NT2/D1 (cell line): ENCODE measurements around the gene PRSS21.

Experiments used
- SUZ12 ChIP-seq: IDR thresholded peaks from 2 replicates; pipeline ENCODE4 v1.6.1; 2011; ENCODE audit not compliant: insufficient read length, insufficient read depth; ENCODE audit errors: extremely low read depth
- ZNF274 ChIP-seq: IDR thresholded peaks from 2 replicates; pipeline ENCODE4 v1.6.1; 2011; ENCODE audit warnings: mild to moderate bottlenecking, low read depth, low read length

- TF ChIP-seq ZNF274 (no peak), SUZ12 (no peak)
These were observed 47.9 kb upstream of the PRSS21 start for GRCh38 chr16:2769100-2769529.
